CD4-positive, alpha-beta T cell (primary cell): ENCODE results near the gene MAN2A1. TPM values are rescaled to one million over a fixed set of nuclear protein-coding genes. Genes with fewer than 3 reads are reported as not detected.

ENCODE experiments used
- ATAC-seq: fragments of 200-7000 bp; cut with Tn5 transposase; one replicate; pipeline ENCODE4 v1.10.0; 2022; ENCODE audit warnings: mild to moderate bottlenecking; ENCODE audit not compliant: poor library complexity
- CTCF ChIA-PET: fragments of 350-600 bp; sonication (Branson Sonifier 250); formaldehyde crosslinking; loops from one replicate; lab custom pipeline; 2021; ENCODE audit warnings: antibody characterized with exemption, inconsistent platforms; lab: Charles Lee
- POLR2A ChIA-PET: fragments of 350-600 bp; sonication (Branson Sonifier 250); formaldehyde crosslinking; loops from one replicate; lab custom pipeline; 2021; ENCODE audit warnings: antibody characterized with exemption, inconsistent platforms; lab: Charles Lee
- DNase-seq, 14 experiments: peaks; one replicate each; pipeline ENCODE4 v3.0.0-alpha.2; 2013 to 2020; ENCODE audit warnings: mixed read lengths in 2 of 14
- H3K27ac ChIP-seq, 2 donors: one replicate each; pipeline versions ENCODE4 v1.5.1 to v1.7.0; 2013; ENCODE audit warnings: low read length in 2 of 2, low read depth in 1 of 2, mild to moderate bottlenecking in 1 of 2
- H3K27me3 ChIP-seq, 2 experiments: 1 replicate in 1 of 2; 2 replicates in 1 of 2; pipeline versions ENCODE4 v1.6.1 to v1.7.0; 2013; ENCODE audit warnings: low read length in 2 of 2, control low read depth in 1 of 2, mild to moderate bottlenecking in 1 of 2, moderate library complexity in 1 of 2; ENCODE audit not compliant: insufficient read depth in 2 of 2, control insufficient read depth in 1 of 2
- H3K36me3 ChIP-seq: one replicate; pipeline ENCODE4 v1.6.1; 2013; ENCODE audit warnings: low read length, control low read depth; ENCODE audit not compliant: insufficient read depth
- H3K4me1 ChIP-seq: one replicate; pipeline ENCODE4 v1.6.1; 2013; ENCODE audit warnings: low read length, control low read depth; ENCODE audit not compliant: insufficient read depth
- H3K4me3 ChIP-seq: one replicate; pipeline ENCODE4 v1.5.1; 2013; ENCODE audit warnings: mild to moderate bottlenecking, low read length, moderate library complexity
- H3K9me3 ChIP-seq, 2 experiments: 1 replicate in 1 of 2; 2 replicates in 1 of 2; pipeline versions ENCODE4 v1.6.1 to v1.7.0; 2013; ENCODE audit warnings: low read length in 2 of 2, mild to moderate bottlenecking in 2 of 2, control low read depth in 1 of 2, moderate library complexity in 1 of 2; ENCODE audit not compliant: control insufficient read depth in 1 of 2, insufficient read depth in 1 of 2
- H3K27ac Mint-ChIP-seq: one replicate; pipeline ENCODE4 v1.8.0; 2020; ENCODE audit warnings: mixed read lengths
- H3K27me3 Mint-ChIP-seq: one replicate; pipeline ENCODE4 v1.8.0; 2021; ENCODE audit warnings: mixed read lengths
- H3K36me3 Mint-ChIP-seq: one replicate; pipeline ENCODE4 v1.8.0; 2021; ENCODE audit warnings: low read depth, mixed read lengths
- H3K4me1 Mint-ChIP-seq: one replicate; pipeline ENCODE4 v1.8.0; 2021; ENCODE audit warnings: low read depth, mixed read lengths
- H3K4me3 Mint-ChIP-seq: one replicate; pipeline ENCODE4 v1.8.0; 2020; ENCODE audit warnings: mild to moderate bottlenecking, mixed read lengths
- H3K9me3 Mint-ChIP-seq: one replicate; pipeline ENCODE4 v1.8.0; 2020; ENCODE audit warnings: mixed read lengths
- CTCF ChIP-seq: fragments of 200-600 bp; IDR thresholded peaks from one replicate; pipeline ENCODE4 v1.8.0; 2022; ENCODE audit warnings: antibody characterized with exemption, mild to moderate bottlenecking
- intact Hi-C, 2 experiments: fragments of 100-400 bp; cut with DNase I in 1 of 2; cut with micrococcal nuclease in 1 of 2; formaldehyde crosslinking; loops; one replicate each; pipeline versions ENCODE4 v1.15.1 to v1.9.0; 2023 to 2025; cut with DNase I, micrococcal nuclease
- total RNA-seq, 174 experiments: library from RNA in 2 of 174; stranded (reverse) in 2 of 174; gene quantifications; one replicate each; pipeline ENCODE4 v1.2.3 and lab custom pipeline; 2021 to 2026

Gene MAN2A1
- total RNA-seq, 2 experiments from 2014 or later = 50.6 to 52.7 TPM

DNA sequence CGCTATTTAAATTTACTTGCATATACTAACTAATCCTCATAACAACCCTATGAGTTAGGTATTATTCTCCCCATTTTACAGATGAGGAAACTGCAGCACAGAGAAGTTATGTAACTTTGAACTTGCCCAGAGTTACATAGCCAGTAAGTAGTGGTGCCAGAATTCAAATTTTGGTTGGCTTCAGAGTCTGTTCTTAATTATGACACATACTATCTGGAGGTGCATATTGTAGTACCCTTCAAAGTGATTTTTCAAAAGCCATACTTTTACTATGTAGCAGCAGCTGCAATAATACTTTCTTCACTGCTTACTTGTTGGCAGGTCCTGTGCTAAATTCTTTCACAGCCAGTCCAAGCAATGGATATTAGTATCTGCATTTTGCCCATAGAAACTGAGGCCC is 16.4 kb downstream of the MAN2A1 start:
- Histone ChIP-seq H3K4me3 (no peak overlapping the region), H3K36me3 (peaks cover 15% of the 10 kb centered on the region), H3K27ac (no peak overlapping the region), H3K4me1 (peaks cover 35% of the 10 kb centered on the region), H3K27me3 (no peaks in the 10 kb centered on the region), H3K9me3 (no peaks in the 10 kb centered on the region)
- H3K27ac Mint-ChIP-seq = no peak overlapping the region
- POLR2A ChIA-PET = interaction anchor here (0.8 kb wide), 1 partner anchor 12 kb away, joined by 3 read pairs; no protein-coding TSS in a partner anchor
- peaks cover 91% of the 10 kb centered on the region for H3K4me1 Mint-ChIP-seq
- DNase-seq (no peak), ATAC-seq (no peak)
- peaks cover 28% of the 10 kb centered on the region for H3K36me3 Mint-ChIP-seq
- intact Hi-C loops = no loop called here
- CTCF ChIA-PET = interaction anchor here (1.2 kb wide), 1 partner anchor 13 kb away, joined by 4 read pairs; no protein-coding TSS in a partner anchor
- H3K27me3 Mint-ChIP-seq = no peaks in the 10 kb centered on the region
- no peaks in the 10 kb centered on the region for H3K9me3 Mint-ChIP-seq
- H3K4me3 Mint-ChIP-seq = no peak overlapping the region
- TF ChIP-seq CTCF = no peak

DNA sequence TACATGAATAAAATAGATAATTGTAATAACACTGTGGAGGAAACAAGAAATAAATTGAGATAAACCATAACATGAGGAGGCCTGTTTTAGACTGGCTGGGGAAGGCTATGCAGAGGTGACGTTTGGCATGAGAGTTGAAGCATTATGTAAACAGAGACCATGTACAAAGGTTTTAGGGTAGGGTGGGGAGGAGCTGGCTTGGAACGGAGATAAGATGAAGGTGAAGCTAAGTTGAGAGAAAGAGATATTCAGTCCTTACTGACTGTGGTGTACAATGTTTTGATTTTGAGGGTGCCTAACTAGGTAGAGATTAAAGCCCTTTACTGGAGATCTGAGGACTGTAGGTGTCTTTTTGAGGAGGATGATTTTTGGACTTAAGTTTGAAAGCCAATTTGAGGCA is 17.8 kb downstream of the MAN2A1 start:
- Mint-ChIP-seq H3K27ac (no peak overlapping the region), H3K27me3 (no peaks in the 10 kb centered on the region), H3K9me3 (no peaks in the 10 kb centered on the region), H3K4me1 (peaks cover 91% of the 10 kb centered on the region), H3K4me3 (no peak overlapping the region), H3K36me3 (peaks cover 22% of the 10 kb centered on the region)
- TF ChIP-seq CTCF = no peak
- Histone ChIP-seq H3K4me3 (no peak overlapping the region), H3K4me1 (peaks cover 32% of the 10 kb centered on the region), H3K27me3 (no peaks in the 10 kb centered on the region), H3K9me3 (no peaks in the 10 kb centered on the region), H3K27ac (no peak overlapping the region), H3K36me3 (peaks cover 15% of the 10 kb centered on the region)
- ChIA-PET CTCF (no interaction called here), POLR2A (no interaction called here)
- ATAC-seq (no peak), DNase-seq (no peak)
- intact Hi-C loops = no loop called here

DNA sequence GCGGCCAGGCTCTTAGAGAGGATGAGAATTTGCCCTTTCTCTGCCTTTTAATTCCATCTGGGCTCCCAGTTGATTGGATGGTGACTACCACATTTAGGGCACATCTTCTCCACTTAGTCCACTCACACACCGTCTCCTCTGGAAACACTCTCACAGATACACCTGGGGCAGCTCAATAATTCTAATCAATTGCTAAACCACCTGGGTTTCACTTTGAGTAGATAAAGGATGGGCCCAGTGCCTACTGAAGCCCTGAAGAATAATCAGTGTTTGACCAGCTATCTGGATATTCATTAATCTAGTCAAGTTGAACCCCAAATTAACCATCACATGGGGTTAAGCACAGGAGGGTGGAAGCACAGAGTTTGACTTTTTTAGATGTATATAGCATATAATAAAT is 19.1 kb downstream of the MAN2A1 start:
- H3K27ac ChIP-seq = no peak overlapping the region
- no peaks in the 10 kb centered on the region for H3K9me3 ChIP-seq
- DNase-seq = no peak
- no peak for TF ChIP-seq CTCF
- no peak overlapping the region for H3K4me3 ChIP-seq
- Mint-ChIP-seq H3K4me3 (no peak overlapping the region), H3K36me3 (peaks cover 34% of the 10 kb centered on the region), H3K27ac (no peak overlapping the region), H3K27me3 (no peaks in the 10 kb centered on the region), H3K4me1 (peaks cover 91% of the 10 kb centered on the region), H3K9me3 (no peaks in the 10 kb centered on the region)
- ChIA-PET POLR2A (interaction anchor here (0.6 kb wide), 1 partner anchor 956 kb away, joined by 3 read pairs; no protein-coding TSS in a partner anchor), CTCF (no interaction called here)
- peaks cover 18% of the 10 kb centered on the region for H3K36me3 ChIP-seq
- peaks cover 31% of the 10 kb centered on the region for H3K4me1 ChIP-seq
- no peaks in the 10 kb centered on the region for H3K27me3 ChIP-seq
- no peak for ATAC-seq
- intact Hi-C loops = no loop called here
